H1 (cell line): Measurements from ENCODE around the gene CDC14B. TPM values are rescaled to one million over a fixed set of nuclear protein-coding genes. Genes with fewer than 3 reads are reported as not detected.
A peak's percentile ranks its signal among the peaks of the same experiment; 100 is the strongest.

Experiments
- CTCF ChIA-PET: fragments of 300-600 bp; sonication (Branson Sonifier 250); formaldehyde crosslinking; loops from one replicate; lab custom pipeline; 2021; ENCODE audit not compliant: partially characterized antibody; lab: Charles Lee
- POLR2A ChIA-PET: fragments of 300-600 bp; sonication (Branson Sonifier 250); formaldehyde crosslinking; loops from one replicate; lab custom pipeline; 2021; ENCODE audit warnings: inconsistent platforms; ENCODE audit not compliant: partially characterized antibody; lab: Charles Lee
- DNase-seq, 2 experiments: peaks; one replicate each; pipeline versions ENCODE4 v3.0.0 to v3.0.0-alpha.2; 2010 to 2022; ENCODE audit warnings: low spot score in 2 of 2, low read depth in 1 of 2, mixed read lengths in 1 of 2
- FAIRE-seq: peaks from 2 replicates; lab custom pipeline; 2011; peaks lifted over from hg19 to GRCh38; lab: Jason Lieb, UNC
- H2AFZ ChIP-seq: 2 replicates; pipeline ENCODE4 v1.8.1; 2012; ENCODE audit warnings: low read length, inconsistent platforms
- H2AK5ac ChIP-seq: 2 replicates; pipeline ENCODE4 v1.6.1; 2013; ENCODE audit warnings: low read depth, low read length
- H2BK120ac ChIP-seq: replicated peaks from 2 replicates; pipeline ENCODE3; 2013; ENCODE audit warnings: low read depth, low read length, inconsistent platforms
- H2BK12ac ChIP-seq: 2 replicates; pipeline ENCODE4 v1.6.1; 2013; ENCODE audit warnings: low read depth, low read length
- H2BK15ac ChIP-seq: 2 replicates; pipeline ENCODE4 v1.6.1; 2013; ENCODE audit warnings: low read length
- H2BK20ac ChIP-seq: 2 replicates; pipeline ENCODE4 v1.6.1; 2013; ENCODE audit warnings: low read length
- H2BK5ac ChIP-seq: 2 replicates; pipeline ENCODE4 v1.6.1; 2013; ENCODE audit warnings: low read depth, low read length
- H3K14ac ChIP-seq: 2 replicates; pipeline ENCODE4 v1.6.1; 2013; ENCODE audit warnings: inconsistent platforms; ENCODE audit not compliant: insufficient read length
- H3K18ac ChIP-seq: 2 replicates; pipeline ENCODE4 v1.6.1; 2013; ENCODE audit warnings: low read length; ENCODE audit errors: extremely low read depth
- H3K23ac ChIP-seq: 2 replicates; pipeline ENCODE4 v1.6.1; 2013; ENCODE audit warnings: inconsistent platforms; ENCODE audit not compliant: insufficient read length
- H3K23me2 ChIP-seq: 2 replicates; pipeline ENCODE4 v1.6.1; 2013; ENCODE audit warnings: low read depth, low read length
- H3K27ac ChIP-seq: 2 replicates; pipeline ENCODE4 v1.6.1; 2011; ENCODE audit warnings: low read depth, low read length, inconsistent platforms
- H3K27me3 ChIP-seq, 4 experiments: replicated peaks in 1 of 4; 1 replicate in 1 of 4; 2 replicates in 3 of 4; pipeline versions ENCODE4 v1.6.1 to v1.8.1; 2011 to 2013; ENCODE audit warnings: low read length in 3 of 4, mild to moderate bottlenecking in 3 of 4, inconsistent platforms in 2 of 4, mixed read lengths in 2 of 4, moderate library complexity in 1 of 4; ENCODE audit not compliant: control insufficient read depth in 3 of 4, insufficient read depth in 3 of 4; ENCODE audit errors: extremely low read depth in 1 of 4
- H3K36me3 ChIP-seq, 4 experiments: 2 replicates each; pipeline versions ENCODE4 v1.6.1 to v1.8.1; 2011 to 2013; ENCODE audit warnings: mild to moderate bottlenecking in 4 of 4, low read length in 3 of 4, moderate library complexity in 2 of 4, control low read depth in 1 of 4, inconsistent platforms in 1 of 4; ENCODE audit not compliant: insufficient read depth in 4 of 4, control insufficient read depth in 2 of 4
- H3K4ac ChIP-seq: replicated peaks from 2 replicates; pipeline ENCODE3; 2013; ENCODE audit warnings: low read length, low read depth, mixed read lengths, inconsistent platforms; ENCODE audit not compliant: insufficient read length
- H3K4me1 ChIP-seq, 4 experiments: replicated peaks in 1 of 4; 1 replicate in 1 of 4; 2 replicates in 3 of 4; pipeline versions ENCODE4 v1.6.1 to v1.8.1; 2011 to 2013; ENCODE audit warnings: low read length in 3 of 4, inconsistent platforms in 2 of 4, mixed read lengths in 1 of 4; ENCODE audit not compliant: insufficient read depth in 4 of 4, control insufficient read depth in 3 of 4
- H3K4me2 ChIP-seq, 2 experiments: 2 replicates each; pipeline versions ENCODE4 v1.6.1 to v1.8.1; 2011 to 2013; ENCODE audit warnings: low read depth in 2 of 2, low read length in 2 of 2, control low read depth in 1 of 2, inconsistent platforms in 1 of 2, mild to moderate bottlenecking in 1 of 2; ENCODE audit not compliant: insufficient read depth in 1 of 2
- H3K4me3 ChIP-seq, 4 experiments: fragments of 200-600, 300-600 bp in 1 of 4; sonication (generic), shearing (Covaris generic), sonication (Bioruptor Twin) in 1 of 4; 2 replicates each; pipeline versions ENCODE4 v1.5.1 to v1.8.1; 2011 to 2016; ENCODE audit warnings: low read length in 4 of 4, low read depth in 3 of 4, control low read depth in 2 of 4, inconsistent platforms in 2 of 4, mild to moderate bottlenecking in 2 of 4, mixed read lengths in 1 of 4, moderate library complexity in 1 of 4; ENCODE audit not compliant: insufficient read depth in 2 of 4; ENCODE audit errors: extremely low read depth in 1 of 4
- H3K56ac ChIP-seq: replicated peaks from 2 replicates; pipeline ENCODE3; 2013; ENCODE audit warnings: low read depth, mild to moderate bottlenecking, mixed read lengths, low read length, inconsistent platforms; ENCODE audit not compliant: insufficient read length
- H3K79me1 ChIP-seq: 2 replicates; pipeline ENCODE4 v1.6.1; 2013; ENCODE audit warnings: low read depth, low read length, control low read depth
- H3K79me2 ChIP-seq, 2 experiments: 2 replicates each; pipeline versions ENCODE4 v1.6.1 to v1.8.1; 2012 to 2013; ENCODE audit warnings: low read length in 2 of 2, mild to moderate bottlenecking in 2 of 2, inconsistent platforms in 1 of 2; ENCODE audit not compliant: insufficient read depth in 2 of 2, control insufficient read depth in 1 of 2
- H3K9ac ChIP-seq, 4 experiments: replicated peaks in 1 of 4; 1 replicate in 1 of 4; 2 replicates in 3 of 4; pipeline versions ENCODE4 v1.6.1 to v1.8.1; 2011 to 2013; ENCODE audit warnings: low read depth in 3 of 4, low read length in 3 of 4, control low read depth in 2 of 4, mild to moderate bottlenecking in 2 of 4, moderate library complexity in 2 of 4, inconsistent platforms in 1 of 4; ENCODE audit errors: extremely low read depth in 1 of 4
- H3K9me3 ChIP-seq, 2 experiments: 2 replicates each; pipeline versions ENCODE4 v1.6.1 to v1.8.1; 2012 to 2013; ENCODE audit warnings: mild to moderate bottlenecking in 2 of 2, moderate library complexity in 2 of 2, control low read depth in 1 of 2, inconsistent platforms in 1 of 2, low read depth in 1 of 2, low read length in 1 of 2, mixed read lengths in 1 of 2; ENCODE audit not compliant: insufficient read depth in 2 of 2
- H4K20me1 ChIP-seq, 2 experiments: replicated peaks in 1 of 2; 2 replicates each; pipeline versions ENCODE3 to v1.8.1; 2011 to 2013; ENCODE audit warnings: inconsistent platforms in 2 of 2, low read length in 2 of 2, mild to moderate bottlenecking in 1 of 2; ENCODE audit not compliant: insufficient read depth in 2 of 2, control insufficient read depth in 1 of 2
- H4K5ac ChIP-seq: 2 replicates; pipeline ENCODE4 v1.6.1; 2013; ENCODE audit warnings: low read length, low read depth, mixed read lengths, inconsistent platforms; ENCODE audit not compliant: insufficient read length
- H4K8ac ChIP-seq: 2 replicates; pipeline ENCODE4 v1.8.0; 2013; ENCODE audit warnings: mild to moderate bottlenecking, moderate library complexity, low read length, inconsistent platforms; ENCODE audit not compliant: insufficient read depth; ENCODE audit errors: extremely low read depth
- H4K91ac ChIP-seq: replicated peaks from 2 replicates; pipeline ENCODE3; 2013; ENCODE audit warnings: low read length, mixed read lengths, inconsistent platforms; ENCODE audit not compliant: insufficient read length
- GABPA ChIP-seq: IDR thresholded peaks from 2 replicates; pipeline ENCODE4 v1.6.1; 2011; ENCODE audit warnings: mild to moderate bottlenecking, low read length, moderate library complexity, borderline replicate concordance; ENCODE audit not compliant: insufficient read depth
- MAFK ChIP-seq: IDR thresholded peaks from 2 replicates; pipeline ENCODE4 v1.6.1; 2012; ENCODE audit warnings: low read depth, mild to moderate bottlenecking, improper control_type of control experiment, low read length
- WGBS, 2 experiments: shearing (Covaris generic) in 1 of 2; methylation state at CpG; one replicate each; pipeline versions ENCODE4 v1.1.6 to v1.1.7; 2013 to 2015; ENCODE audit warnings: low lambda C conversion rate in 2 of 2, mixed read lengths in 2 of 2, inconsistent platforms in 1 of 2, low coverage in 1 of 2, missing lambda C conversion rate in 1 of 2; ENCODE audit not compliant: insufficient replicate concordance in 2 of 2, insufficient coverage in 1 of 2, insufficient read length in 1 of 2; ENCODE audit errors: extremely low coverage in 1 of 2, missing lambda C conversion rate in 1 of 2; 5-methylcytosine and 5-hydroxymethylcytosine counted together
- polyA plus RNA-seq, 7 experiments: library from polyadenylated mRNA; depleted of rRNA in 3 of 7; stranded (reverse) in 5 of 7; unstranded in 2 of 7; fragments of >200 nt in 5 of 7; fragments of 200-250 nt in 2 of 7; gene quantifications; 1 replicate in 5 of 7; 2 replicates in 1 of 7; 4 replicates in 1 of 7; pipeline versions ENCODE4 v1.2.1 to v1.2.3, GENCODE V29; 2011 to 2013; ENCODE audit warnings: missing spikeins in 2 of 7, mixed read lengths in 2 of 7
- total RNA-seq: library from RNA; stranded (reverse); fragmentation: NEBNext Ultra II Directional; extraction: Animal tissue kit (Norgen Biotek cat#: 25700); gene quantifications from 2 replicates; pipeline ENCODE4 v1.2.1, GENCODE V29; 2021

Gene CDC14B
- total and polyA plus RNA-seq, 2 of the 8 experiments (the other 6 are each of a cell fraction or from before 2014, with no cell fraction given) = 17.2 to 44.6 TPM

GRCh38 chr9:96649620-96650324 is 30.1 kb upstream of the CDC14B start:
- Histone ChIP-seq H3K79me1 (no peaks in the 10 kb centered on the region), H3K9me3 (no peaks in the 10 kb centered on the region), H2BK12ac (no peak overlapping the region), H2BK120ac (no peak overlapping the region), H3K23ac (no peak overlapping the region), H2AFZ (no peak overlapping the region), H3K14ac (no peak overlapping the region), H4K20me1 (no peaks in the 10 kb centered on the region), H3K4me3 (no peak overlapping the region), H3K18ac (no peak overlapping the region), H3K27me3 (no peaks in the 10 kb centered on the region), H3K23me2 (peaks cover 2% of the 10 kb centered on the region; the same call in 1 of the 2 replicates), H3K56ac (no peak overlapping the region), H3K4me1 (no peaks in the 10 kb centered on the region; a peak in 1 of 7 replicates), H3K4me2 (no peak overlapping the region), H4K8ac (no peak overlapping the region), H3K27ac (no peak overlapping the region), H2BK5ac (no peak overlapping the region), H3K36me3 (peaks cover 0 to 3% (median 1%) of the 10 kb centered on the region in 4 experiments; a peak in 1 of 8 replicates), H2BK20ac (no peak overlapping the region), H3K79me2 (no peaks in the 10 kb centered on the region), H2BK15ac (no peak overlapping the region), H3K4ac (no peak overlapping the region), H4K91ac (no peak overlapping the region), H2AK5ac (no peak overlapping the region), H3K9ac (no peak overlapping the region), H4K5ac (no peak overlapping the region)
- WGBS, 2 experiments = 90% methylated on average over 1 of the region's 1 CpG; no CpG with 5 or more reads in 1 of the 2 experiments
- POLR2A ChIA-PET = no interaction called here
- TF ChIP-seq GABPA (no peak), MAFK (peak; percentile 46; the same call in 1 of the 2 replicates)
- DNase-seq (no peak), FAIRE-seq (no peak)
- CTCF ChIA-PET = interaction anchor here (0.5 to 1.9 kb wide), 10 partner anchors 16 to 417 kb away, joined by 3 to 7 read pairs (median 4); no protein-coding TSS in a partner anchor
